H9 (cell line): Measurements from ENCODE around the gene CPEB2. TPM values are rescaled to one million over a fixed set of nuclear protein-coding genes. Genes with fewer than 3 reads are reported as not detected.

ENCODE experiments used
- DNase-seq: peaks from one replicate; pipeline ENCODE4 v3.0.0-alpha.2; 2017
- H2AFZ ChIP-seq: one replicate; pipeline ENCODE4 v1.6.1; 2013; ENCODE audit warnings: mild to moderate bottlenecking, low read length, control low read depth, moderate library complexity
- H2AK5ac ChIP-seq: 2 replicates; pipeline ENCODE4 v1.6.1; 2013; ENCODE audit warnings: low read length, control low read depth, mixed read lengths; ENCODE audit not compliant: insufficient read length
- H2BK120ac ChIP-seq: one replicate; pipeline ENCODE4 v1.6.1; 2013; ENCODE audit warnings: low read depth, mild to moderate bottlenecking, low read length, control low read depth, inconsistent platforms; ENCODE audit not compliant: poor library complexity, severe bottlenecking
- H2BK12ac ChIP-seq: 2 replicates; pipeline ENCODE4 v1.6.1; 2013; ENCODE audit warnings: low read length, control low read depth, mixed read lengths, low read depth; ENCODE audit not compliant: insufficient read length
- H2BK15ac ChIP-seq: 2 replicates; pipeline ENCODE4 v1.6.1; 2013; ENCODE audit warnings: low read depth, low read length, control low read depth
- H2BK20ac ChIP-seq: one replicate; pipeline ENCODE4 v1.6.1; 2013; ENCODE audit warnings: low read depth, mild to moderate bottlenecking, low read length, control low read depth, inconsistent platforms; ENCODE audit not compliant: poor library complexity, severe bottlenecking
- H2BK5ac ChIP-seq: 2 replicates; pipeline ENCODE4 v1.6.1; 2013; ENCODE audit warnings: low read length, control low read depth, mixed read lengths; ENCODE audit not compliant: insufficient read length
- H3K14ac ChIP-seq: 2 replicates; pipeline ENCODE4 v1.6.1; 2013; ENCODE audit warnings: low read length, control low read depth; ENCODE audit not compliant: insufficient read depth
- H3K18ac ChIP-seq: 2 replicates; pipeline ENCODE4 v1.6.1; 2013; ENCODE audit warnings: low read depth, mild to moderate bottlenecking, mixed read lengths, low read length, control low read depth; ENCODE audit not compliant: insufficient read length
- H3K23ac ChIP-seq: 2 replicates; pipeline ENCODE4 v1.6.1; 2013; ENCODE audit warnings: low read length, control low read depth, mixed read lengths, low read depth; ENCODE audit not compliant: insufficient read length
- H3K23me2 ChIP-seq: 2 replicates; pipeline ENCODE4 v1.6.1; 2013; ENCODE audit warnings: low read depth, mild to moderate bottlenecking, mixed read lengths, low read length, control low read depth; ENCODE audit not compliant: insufficient read length, poor library complexity, severe bottlenecking
- H3K27ac ChIP-seq: 2 replicates; pipeline ENCODE4 v1.5.1; 2013; ENCODE audit warnings: low read length, control low read depth, mixed read lengths, low read depth; ENCODE audit not compliant: insufficient read length
- H3K27me3 ChIP-seq: 2 replicates; pipeline ENCODE4 v1.6.1; 2013; ENCODE audit warnings: low read length, control low read depth, inconsistent platforms; ENCODE audit not compliant: insufficient read depth
- H3K4ac ChIP-seq: 2 replicates; pipeline ENCODE4 v1.6.1; 2013; ENCODE audit warnings: low read depth, mild to moderate bottlenecking, control low read depth, inconsistent platforms, low read length, moderate library complexity
- H3K4me1 ChIP-seq: 2 replicates; pipeline ENCODE4 v1.6.1; 2013; ENCODE audit warnings: low read length, control low read depth, inconsistent platforms; ENCODE audit not compliant: insufficient read depth
- H3K4me2 ChIP-seq: 2 replicates; pipeline ENCODE4 v1.6.1; 2013; ENCODE audit warnings: low read length, control low read depth, mixed read lengths; ENCODE audit not compliant: insufficient read length, insufficient read depth
- H3K56ac ChIP-seq: 2 replicates; pipeline ENCODE4 v1.6.1; 2013; ENCODE audit warnings: low read depth, mild to moderate bottlenecking, mixed read lengths, low read length, control low read depth; ENCODE audit not compliant: insufficient read length
- H3K79me1 ChIP-seq: 2 replicates; pipeline ENCODE4 v1.6.1; 2013; ENCODE audit warnings: low read depth, mild to moderate bottlenecking, moderate library complexity, low read length, control low read depth, inconsistent platforms; ENCODE audit not compliant: insufficient read depth, poor library complexity, severe bottlenecking
- H3K79me2 ChIP-seq: 2 replicates; pipeline ENCODE4 v1.6.1; 2013; ENCODE audit warnings: low read length, control low read depth, inconsistent platforms; ENCODE audit not compliant: insufficient read depth
- H3K9ac ChIP-seq: 2 replicates; pipeline ENCODE4 v1.6.1; 2013; ENCODE audit warnings: low read length, control low read depth, mixed read lengths; ENCODE audit not compliant: insufficient read length; ENCODE audit errors: extremely low read depth
- H3K9me3 ChIP-seq: one replicate; pipeline ENCODE4 v1.6.1; 2013; ENCODE audit warnings: low read depth, low read length, inconsistent platforms; ENCODE audit not compliant: control insufficient read depth
- H3T11ph ChIP-seq: one replicate; pipeline ENCODE4 v1.6.1; 2013; ENCODE audit warnings: mild to moderate bottlenecking, low read length, control low read depth, inconsistent platforms
- H4K20me1 ChIP-seq: one replicate; pipeline ENCODE4 v1.6.1; 2013; ENCODE audit not compliant: control insufficient read depth, insufficient read length, insufficient read depth
- H4K5ac ChIP-seq: 2 replicates; pipeline ENCODE4 v1.6.1; 2013; ENCODE audit warnings: low read depth, mild to moderate bottlenecking, mixed read lengths, low read length, control low read depth; ENCODE audit not compliant: insufficient read length
- H4K8ac ChIP-seq: replicated peaks from 2 replicates; pipeline ENCODE4 v1.6.1; 2013; ENCODE audit warnings: low read length, control low read depth, mixed read lengths, low read depth; ENCODE audit not compliant: insufficient read length
- H4K91ac ChIP-seq: 2 replicates; pipeline ENCODE4 v1.6.1; 2013; ENCODE audit warnings: low read depth, mild to moderate bottlenecking, moderate library complexity, mixed read lengths, low read length, control low read depth; ENCODE audit not compliant: insufficient read length
- H3K27ac Mint-ChIP-seq, 3 experiments: 2 replicates in 2 of 3; 3 replicates in 1 of 3; pipeline ENCODE4 v1.8.0; 2020 to 2021; ENCODE audit warnings: mixed read lengths in 3 of 3, mild to moderate bottlenecking in 1 of 3, moderate library complexity in 1 of 3
- H3K27me3 Mint-ChIP-seq: 2 replicates; pipeline ENCODE4 v1.8.0; 2021; ENCODE audit warnings: low read depth, mild to moderate bottlenecking, moderate library complexity, mixed read lengths
- H3K36me3 Mint-ChIP-seq, 3 experiments: 2 replicates in 2 of 3; 3 replicates in 1 of 3; pipeline ENCODE4 v1.8.0; 2020 to 2021; ENCODE audit warnings: low read depth in 3 of 3, mixed read lengths in 3 of 3; ENCODE audit not compliant: insufficient read depth in 1 of 3
- H3K4me1 Mint-ChIP-seq, 2 experiments: 2 replicates each; pipeline ENCODE4 v1.8.0; 2020; ENCODE audit warnings: mixed read lengths in 2 of 2
- H3K4me3 Mint-ChIP-seq, 2 experiments: 2 replicates in 1 of 2; 3 replicates in 1 of 2; pipeline ENCODE4 v1.8.0; 2020 to 2021; ENCODE audit warnings: mild to moderate bottlenecking in 2 of 2, mixed read lengths in 2 of 2, moderate library complexity in 1 of 2
- H3K9me3 Mint-ChIP-seq, 2 experiments: 2 replicates in 1 of 2; 3 replicates in 1 of 2; pipeline ENCODE4 v1.8.0; 2020; ENCODE audit warnings: mild to moderate bottlenecking in 2 of 2, mixed read lengths in 2 of 2, moderate library complexity in 1 of 2
- WGBS: extraction: QIAGEN DNeasy Blood & Tissue Kit; methylation state at CpG from one replicate; pipeline ENCODE4 v1.1.7; 2013; ENCODE audit warnings: missing lambda C conversion rate, low lambda C conversion rate, mixed read lengths; ENCODE audit not compliant: insufficient read length; ENCODE audit errors: extremely low coverage; 5-methylcytosine and 5-hydroxymethylcytosine counted together
- total RNA-seq: library from RNA; stranded (reverse); gene quantifications from 2 replicates; pipeline ENCODE4 v1.2.1, GENCODE V29; 2021
- TF ChIP-seq, protein P1 (sequence below): fragments of 200-600 bp; sonication (generic); conservative IDR thresholded peaks from 3 replicates; pipeline ENCODE4 v1.8.0; 2021; ENCODE audit warnings: antibody characterized with exemption, mild to moderate bottlenecking

CPEB2 gene
- total RNA-seq, 1 experiment from 2014 or later: 1.8 TPM

DNA sequence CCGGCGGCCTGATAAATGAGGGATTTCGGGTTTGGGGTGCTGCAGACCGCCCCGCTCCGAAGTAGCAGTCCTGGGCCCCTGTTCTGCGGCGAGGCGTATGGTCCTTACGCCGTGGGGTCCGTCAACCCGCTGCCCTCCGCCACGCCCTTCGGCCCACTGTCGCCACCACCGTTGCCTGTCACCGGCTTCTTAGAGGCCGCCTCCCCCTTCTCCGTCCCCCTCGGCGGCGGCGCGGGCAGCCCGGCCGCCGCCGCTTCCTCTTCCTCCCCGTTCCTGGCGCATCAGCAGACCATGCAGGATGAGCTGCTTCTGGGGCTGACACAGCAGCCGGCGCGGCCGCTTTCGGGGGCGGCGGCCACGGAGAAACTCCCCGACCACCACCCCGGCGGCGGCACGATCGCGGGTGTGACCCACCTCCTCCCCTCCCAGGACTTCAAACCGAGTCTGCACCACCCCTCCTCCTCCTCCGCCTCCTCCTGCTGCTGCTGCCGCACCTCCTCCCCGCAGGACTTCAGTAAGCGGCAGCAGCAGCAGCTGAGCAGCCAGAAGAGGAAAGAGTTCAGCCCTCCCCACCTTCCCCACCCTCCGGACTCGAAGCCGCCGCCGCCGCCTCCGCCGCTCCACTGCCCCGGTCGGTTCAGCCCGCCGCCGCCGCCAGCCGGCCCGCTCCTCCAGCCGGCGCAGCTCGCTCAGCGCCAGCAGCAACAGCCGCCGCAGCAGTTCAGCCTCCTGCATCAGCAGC lies 549 bp downstream of the CPEB2 start:
- Histone ChIP-seq H3K4me2 (peak overlapping the region; percentile 84), H3K23ac (no peak overlapping the region), H3K23me2 (peaks cover 9% of the 10 kb centered on the region), H3K79me1 (no peaks in the 10 kb centered on the region), H4K20me1 (no peaks in the 10 kb centered on the region), H3K9me3 (no peaks in the 10 kb centered on the region), H3K14ac (no peak overlapping the region), H3K4ac (no peak overlapping the region), H4K5ac (no peak overlapping the region), H2BK120ac (no peak overlapping the region), H2AK5ac (no peak overlapping the region), H4K91ac (no peak overlapping the region), H2BK20ac (no peak overlapping the region), H2BK15ac (no peak overlapping the region), H3K4me1 (no peaks in the 10 kb centered on the region; the same call in 1 of the 2 replicates), H3K27ac (no peak overlapping the region), H3K79me2 (no peaks in the 10 kb centered on the region), H3K27me3 (no peaks in the 10 kb centered on the region; the same call in 1 of the 2 replicates), H2BK12ac (no peak overlapping the region), H2BK5ac (no peak overlapping the region), H3K56ac (no peak overlapping the region), H3T11ph (no peak overlapping the region), H4K8ac (no peak overlapping the region), H3K18ac (no peak overlapping the region), H2AFZ (no peak overlapping the region), H3K9ac (no peak overlapping the region)
- WGBS: no CpG with 5 or more reads among the region's 74 CpGs
- no peak overlapping the region for H3K27ac Mint-ChIP-seq
- peak; percentile 63 for DNase-seq
- peak overlapping the region; percentile 76 to 87 for H3K4me3 Mint-ChIP-seq
- peaks cover 19% of the 10 kb centered on the region for H3K27me3 Mint-ChIP-seq
- TF ChIP-seq, protein P1, sequence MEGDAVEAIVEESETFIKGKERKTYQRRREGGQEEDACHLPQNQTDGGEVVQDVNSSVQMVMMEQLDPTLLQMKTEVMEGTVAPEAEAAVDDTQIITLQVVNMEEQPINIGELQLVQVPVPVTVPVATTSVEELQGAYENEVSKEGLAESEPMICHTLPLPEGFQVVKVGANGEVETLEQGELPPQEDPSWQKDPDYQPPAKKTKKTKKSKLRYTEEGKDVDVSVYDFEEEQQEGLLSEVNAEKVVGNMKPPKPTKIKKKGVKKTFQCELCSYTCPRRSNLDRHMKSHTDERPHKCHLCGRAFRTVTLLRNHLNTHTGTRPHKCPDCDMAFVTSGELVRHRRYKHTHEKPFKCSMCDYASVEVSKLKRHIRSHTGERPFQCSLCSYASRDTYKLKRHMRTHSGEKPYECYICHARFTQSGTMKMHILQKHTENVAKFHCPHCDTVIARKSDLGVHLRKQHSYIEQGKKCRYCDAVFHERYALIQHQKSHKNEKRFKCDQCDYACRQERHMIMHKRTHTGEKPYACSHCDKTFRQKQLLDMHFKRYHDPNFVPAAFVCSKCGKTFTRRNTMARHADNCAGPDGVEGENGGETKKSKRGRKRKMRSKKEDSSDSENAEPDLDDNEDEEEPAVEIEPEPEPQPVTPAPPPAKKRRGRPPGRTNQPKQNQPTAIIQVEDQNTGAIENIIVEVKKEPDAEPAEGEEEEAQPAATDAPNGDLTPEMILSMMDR: no peak
- H3K36me3 Mint-ChIP-seq: no peaks in the 10 kb centered on the region; a peak in 1 of 7 replicates
- no peaks in the 10 kb centered on the region for H3K9me3 Mint-ChIP-seq
- H3K4me1 Mint-ChIP-seq: peaks cover 21 to 26% of the 10 kb centered on the region in 2 experiments
